Measurements from ENCODE around the gene EBI3. TPM values are rescaled to one million over a fixed set of nuclear protein-coding genes. Genes with fewer than 3 reads are reported as not detected.
"Not testable (repeated sequence)": the region's sequence is repeated elsewhere in the genome, so short reads cannot be mapped to it uniquely, and the experiment has no call there.

Gene EBI3
- total RNA-seq, 6 experiments from 2014 or later, result 0.17 to 0.61 (median 0.37) TPM

DNA sequence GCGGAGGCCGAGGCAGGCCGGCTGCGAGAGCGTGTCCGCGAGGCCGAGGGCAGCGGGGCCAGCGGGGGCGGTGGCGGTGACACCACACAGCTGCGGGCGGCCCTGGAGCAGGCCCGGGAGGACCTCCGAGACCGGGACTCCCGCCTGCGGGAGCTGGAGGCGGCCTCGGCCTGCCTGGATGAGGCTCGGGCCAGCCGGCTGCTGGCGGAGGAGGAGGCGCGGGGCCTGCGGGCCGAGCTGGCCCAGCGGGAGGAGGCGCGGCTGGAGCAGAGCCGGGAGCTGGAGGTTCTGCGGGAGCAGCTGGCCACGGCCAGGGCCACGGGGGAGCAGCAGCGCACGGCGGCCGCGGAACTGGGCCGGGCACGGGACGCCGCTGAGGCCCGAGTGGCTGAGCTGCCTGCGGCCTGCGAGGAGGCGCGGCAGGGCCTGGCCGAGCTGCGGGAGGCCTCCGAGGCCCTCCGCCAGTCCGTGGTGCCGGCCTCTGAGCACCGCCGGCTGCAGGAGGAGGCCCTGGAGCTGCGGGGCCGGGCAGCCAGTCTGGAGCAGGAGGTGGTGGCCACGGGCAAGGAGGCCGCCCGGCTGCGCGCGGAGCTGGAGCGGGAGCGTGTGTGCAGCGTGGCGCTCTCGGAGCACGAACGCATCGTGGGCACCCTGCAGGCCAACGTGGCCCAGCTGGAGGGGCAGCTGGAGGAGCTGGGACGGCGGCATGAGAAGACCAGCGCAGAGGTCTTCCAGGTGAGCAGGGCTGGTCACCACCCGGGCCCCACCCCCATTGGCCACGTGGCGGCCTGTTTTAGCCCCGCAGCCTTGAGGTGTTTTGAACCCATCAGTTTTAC lies 11.7 kb upstream of the EBI3 start:
- no peak for DNase-seq
- TF ChIP-seq, protein P1, sequence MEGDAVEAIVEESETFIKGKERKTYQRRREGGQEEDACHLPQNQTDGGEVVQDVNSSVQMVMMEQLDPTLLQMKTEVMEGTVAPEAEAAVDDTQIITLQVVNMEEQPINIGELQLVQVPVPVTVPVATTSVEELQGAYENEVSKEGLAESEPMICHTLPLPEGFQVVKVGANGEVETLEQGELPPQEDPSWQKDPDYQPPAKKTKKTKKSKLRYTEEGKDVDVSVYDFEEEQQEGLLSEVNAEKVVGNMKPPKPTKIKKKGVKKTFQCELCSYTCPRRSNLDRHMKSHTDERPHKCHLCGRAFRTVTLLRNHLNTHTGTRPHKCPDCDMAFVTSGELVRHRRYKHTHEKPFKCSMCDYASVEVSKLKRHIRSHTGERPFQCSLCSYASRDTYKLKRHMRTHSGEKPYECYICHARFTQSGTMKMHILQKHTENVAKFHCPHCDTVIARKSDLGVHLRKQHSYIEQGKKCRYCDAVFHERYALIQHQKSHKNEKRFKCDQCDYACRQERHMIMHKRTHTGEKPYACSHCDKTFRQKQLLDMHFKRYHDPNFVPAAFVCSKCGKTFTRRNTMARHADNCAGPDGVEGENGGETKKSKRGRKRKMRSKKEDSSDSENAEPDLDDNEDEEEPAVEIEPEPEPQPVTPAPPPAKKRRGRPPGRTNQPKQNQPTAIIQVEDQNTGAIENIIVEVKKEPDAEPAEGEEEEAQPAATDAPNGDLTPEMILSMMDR (IDR thresholded peaks at IDR 0.05), result no peak

DNA sequence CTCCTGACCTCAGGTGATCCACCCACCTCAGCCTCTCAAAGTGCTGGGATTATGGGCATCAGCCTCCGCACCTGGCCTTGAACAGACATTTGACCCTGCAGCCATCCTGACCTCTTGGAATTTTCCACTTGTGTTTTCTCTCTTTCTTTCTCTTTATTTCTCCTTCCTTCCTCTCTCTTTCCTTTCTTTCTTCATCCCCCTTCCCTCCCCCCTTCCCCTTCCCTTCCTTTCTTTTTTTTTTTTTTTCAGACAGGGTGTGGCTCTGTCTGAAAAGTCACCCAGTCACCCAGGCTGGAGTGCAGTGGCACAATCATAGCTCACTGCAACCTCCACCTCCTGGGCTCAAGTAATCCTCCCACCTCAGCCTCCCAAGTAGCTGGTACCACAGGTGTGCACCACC lies 10.8 kb upstream of the EBI3 start:
- not testable (repeated sequence) for H3K4me1 Mint-ChIP-seq (ENCODE audit: low read depth); DNase-seq; H3K27ac Mint-ChIP-seq; H3K4me3 Mint-ChIP-seq; H3K27me3 Mint-ChIP-seq (ENCODE audit: insufficient read depth); H3K36me3 Mint-ChIP-seq (ENCODE audit: low read depth); H3K9me3 Mint-ChIP-seq

More for the DNA sequence above, 11.7 kb upstream of the EBI3 start:
- H3K36me3 Mint-ChIP-seq (ENCODE audit: low read depth), result peaks cover 5% of the 10 kb centered on the region; the same call in 1 of the 2 replicates
- no peak overlapping the region for H3K4me3 Mint-ChIP-seq
- H3K4me1 Mint-ChIP-seq (ENCODE audit: low read depth), result no peaks in the 10 kb centered on the region; the same call in 1 of the 2 replicates
- H3K27me3 Mint-ChIP-seq (ENCODE audit: insufficient read depth), result peaks cover 8% of the 10 kb centered on the region
- H3K9me3 Mint-ChIP-seq, result peaks cover 6% of the 10 kb centered on the region; the same call in 1 of the 2 replicates
- no peak overlapping the region for H3K27ac Mint-ChIP-seq

DNA sequence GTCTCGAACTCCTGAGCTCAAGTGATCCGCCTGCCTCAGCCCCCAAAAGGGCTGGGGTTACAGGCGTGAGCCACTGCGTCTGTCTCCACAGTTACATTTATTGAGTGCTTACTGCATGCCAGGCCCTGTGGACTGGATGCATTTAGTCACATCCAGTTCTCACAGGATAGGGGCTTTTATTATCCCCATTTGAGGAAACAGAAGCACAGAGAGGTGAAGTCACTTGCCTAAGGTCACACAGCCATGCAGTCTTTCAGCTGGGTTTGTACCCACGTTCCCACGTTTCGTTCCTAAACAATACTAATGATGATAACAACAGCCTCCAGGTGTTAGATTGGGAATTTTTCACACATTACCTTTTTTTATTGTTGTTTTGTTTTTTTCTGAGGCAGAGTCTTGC lies 9.1 kb upstream of the EBI3 start:
- peaks cover 6% of the 10 kb centered on the region; the same call in 1 of the 2 replicates for H3K9me3 Mint-ChIP-seq
- no peak overlapping the region for H3K27ac Mint-ChIP-seq
- no peaks in the 10 kb centered on the region; the same call in none of the 2 replicates for H3K27me3 Mint-ChIP-seq (ENCODE audit: insufficient read depth)
- TF ChIP-seq, protein P1 (IDR thresholded peaks at IDR 0.05), result no peak
- no peak overlapping the region for H3K4me3 Mint-ChIP-seq
- H3K4me1 Mint-ChIP-seq (ENCODE audit: low read depth), result no peaks in the 10 kb centered on the region
- DNase-seq, result no peak
- H3K36me3 Mint-ChIP-seq (ENCODE audit: low read depth), result peaks cover 5% of the 10 kb centered on the region; the same call in 1 of the 2 replicates

DNA sequence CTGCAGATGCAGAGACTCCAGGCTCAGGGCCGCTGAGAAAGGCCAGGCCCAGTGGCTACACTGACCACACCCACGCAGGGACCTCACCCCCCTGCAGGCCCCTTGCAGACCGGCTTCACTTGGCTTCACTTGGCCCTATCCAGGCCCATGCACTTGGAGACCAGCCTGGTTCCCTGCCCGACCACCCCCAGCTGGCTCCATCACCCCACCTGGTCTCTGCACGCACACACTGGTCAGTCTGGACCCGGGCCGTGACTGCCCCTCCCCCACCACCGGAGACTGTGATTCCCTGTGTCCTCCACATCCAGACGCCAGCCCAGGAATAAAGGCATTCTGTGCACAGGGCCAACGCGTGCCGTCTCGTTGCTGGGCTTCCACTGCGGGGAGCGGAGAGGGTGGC lies 4.9 kb upstream of the EBI3 start:
- DNase-seq, result no peak
- TF ChIP-seq, protein P1 (IDR thresholded peaks at IDR 0.05), result no peak
- no peak overlapping the region for H3K27ac Mint-ChIP-seq
- H3K36me3 Mint-ChIP-seq (ENCODE audit: low read depth), result no peaks in the 10 kb centered on the region
- no peaks in the 10 kb centered on the region for H3K4me1 Mint-ChIP-seq (ENCODE audit: low read depth)
- H3K27me3 Mint-ChIP-seq (ENCODE audit: insufficient read depth), result peaks cover 5% of the 10 kb centered on the region
- H3K4me3 Mint-ChIP-seq, result no peak overlapping the region
- no peaks in the 10 kb centered on the region for H3K9me3 Mint-ChIP-seq

DNA sequence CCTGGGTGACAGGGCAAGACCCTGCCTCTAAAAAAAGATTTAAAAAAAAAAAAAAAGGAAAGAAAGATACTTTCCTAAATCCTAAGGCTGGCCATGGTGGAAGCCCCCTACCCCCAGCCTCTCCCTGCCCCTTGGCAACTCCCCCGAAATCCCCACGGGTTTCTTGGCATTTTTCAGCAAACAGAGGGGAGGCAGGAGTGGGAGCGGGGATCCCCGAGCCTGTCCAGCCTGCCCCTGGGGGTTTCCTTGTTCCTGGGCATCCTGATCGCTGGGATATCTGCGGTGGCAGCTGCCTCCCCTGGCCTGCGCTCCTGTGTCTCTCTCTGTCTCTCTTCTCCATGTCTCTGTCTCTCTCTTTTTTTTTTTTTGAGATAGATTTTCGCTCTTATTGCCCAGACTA lies 3.4 kb upstream of the EBI3 start:
- TF ChIP-seq, protein P1 (IDR thresholded peaks at IDR 0.05), result no peak
- no peaks in the 10 kb centered on the region for H3K4me1 Mint-ChIP-seq (ENCODE audit: low read depth)
- peaks cover 5% of the 10 kb centered on the region for H3K27me3 Mint-ChIP-seq (ENCODE audit: insufficient read depth)
- H3K27ac Mint-ChIP-seq, result no peak overlapping the region
- no peak overlapping the region for H3K4me3 Mint-ChIP-seq
- H3K9me3 Mint-ChIP-seq, result no peaks in the 10 kb centered on the region
- no peaks in the 10 kb centered on the region for H3K36me3 Mint-ChIP-seq (ENCODE audit: low read depth)
- no peak for DNase-seq

DNA sequence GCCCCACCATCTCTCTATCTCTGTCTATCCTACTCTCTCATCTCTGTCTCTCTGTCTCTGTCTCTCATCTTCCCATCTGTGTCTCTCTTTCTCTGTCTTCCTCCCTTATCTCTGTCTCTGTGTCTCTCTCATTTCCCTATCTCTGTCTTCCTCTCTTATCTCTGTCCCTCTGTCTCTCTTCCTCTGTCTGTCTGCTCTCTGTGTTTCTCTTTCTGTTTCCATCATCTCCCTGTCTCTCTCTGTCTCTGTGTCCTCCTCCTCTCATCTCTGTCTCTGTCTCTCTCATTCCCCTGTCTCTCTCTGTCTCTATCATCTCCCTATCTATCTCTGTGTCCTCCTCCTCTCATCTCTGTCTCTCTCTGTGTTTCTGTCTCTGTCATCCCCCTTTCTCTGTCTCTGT lies 1.6 kb upstream of the EBI3 start:
- Mint-ChIP-seq H3K4me3 (no peak overlapping the region), H3K27me3 (ENCODE audit: insufficient read depth) (peaks cover 5% of the 10 kb centered on the region), H3K4me1 (ENCODE audit: low read depth) (no peaks in the 10 kb centered on the region), H3K36me3 (ENCODE audit: low read depth) (no peaks in the 10 kb centered on the region), H3K27ac (no peak overlapping the region), H3K9me3 (no peaks in the 10 kb centered on the region)
- TF ChIP-seq, protein P1 (IDR thresholded peaks at IDR 0.05), result no peak
- DNase-seq, result no peak
